ENCODE measurements around the gene AQP4.

Gene AQP4, protein sequence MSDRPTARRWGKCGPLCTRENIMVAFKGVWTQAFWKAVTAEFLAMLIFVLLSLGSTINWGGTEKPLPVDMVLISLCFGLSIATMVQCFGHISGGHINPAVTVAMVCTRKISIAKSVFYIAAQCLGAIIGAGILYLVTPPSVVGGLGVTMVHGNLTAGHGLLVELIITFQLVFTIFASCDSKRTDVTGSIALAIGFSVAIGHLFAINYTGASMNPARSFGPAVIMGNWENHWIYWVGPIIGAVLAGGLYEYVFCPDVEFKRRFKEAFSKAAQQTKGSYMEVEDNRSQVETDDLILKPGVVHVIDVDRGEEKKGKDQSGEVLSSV

DNA sequence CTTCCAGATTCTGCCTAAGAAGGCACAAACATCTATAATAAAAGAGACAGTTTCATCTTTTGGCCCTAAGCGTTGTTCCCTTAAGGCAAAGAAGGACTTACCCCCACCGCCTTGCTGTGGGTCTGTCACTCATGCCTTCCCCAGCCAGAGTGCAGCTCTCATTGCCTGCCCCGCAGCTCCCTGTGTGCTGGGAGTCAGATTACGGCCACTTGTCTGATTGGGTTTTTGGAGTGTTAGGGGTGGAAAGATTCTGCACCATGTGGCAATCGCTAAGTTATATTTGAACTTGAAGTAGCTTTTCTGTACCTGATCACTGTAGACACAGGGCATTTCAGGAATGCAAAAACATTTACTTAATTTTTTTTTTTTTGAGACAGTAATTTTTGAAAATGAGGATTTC lies at the start of gene AQP4:
Gene AQP4 (minus strand): TSS at position 151 of the 400 bp plus-strand sequence. CDS start 18 bp downstream, at position 133.
- DNase-seq (ENCODE audit: low spot score) = no peak

DNA sequence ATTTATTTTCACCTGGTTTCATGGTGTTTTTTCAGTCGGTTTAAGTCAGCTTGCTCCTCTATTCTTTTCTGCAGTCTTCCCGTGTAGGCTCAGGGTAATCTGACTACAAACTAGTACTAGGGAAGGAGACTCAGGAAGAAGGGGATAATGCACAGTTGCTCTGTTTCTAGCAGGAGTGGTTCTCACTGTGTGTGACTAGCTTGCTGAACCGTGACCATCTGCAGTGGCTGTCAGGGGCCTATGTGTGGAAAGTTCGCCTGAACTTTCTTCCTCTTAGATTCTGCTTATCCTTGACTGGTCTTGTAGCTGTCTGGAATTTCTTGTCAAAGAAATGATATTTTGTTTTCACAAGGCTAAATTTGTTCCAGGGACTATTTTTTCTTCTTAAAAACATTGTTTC lies 46.3 kb upstream of the AQP4 start:
- DNase-seq (ENCODE audit: low spot score) = peak; percentile 33

GRCh38 chr18:26909599-26910290 lies 44.2 kb upstream of the AQP4 start:
- DNase-seq (ENCODE audit: low spot score) = peak; percentile 55

- no peak for DNase-seq (ENCODE audit: low spot score)
Observed at GRCh38 chr18:26908906-26909305, 43.4 kb upstream of the AQP4 start.

- no peak for DNase-seq (ENCODE audit: low spot score)
Observed at GRCh38 chr18:26902291-26902690, 36.8 kb upstream of the AQP4 start.

DNA sequence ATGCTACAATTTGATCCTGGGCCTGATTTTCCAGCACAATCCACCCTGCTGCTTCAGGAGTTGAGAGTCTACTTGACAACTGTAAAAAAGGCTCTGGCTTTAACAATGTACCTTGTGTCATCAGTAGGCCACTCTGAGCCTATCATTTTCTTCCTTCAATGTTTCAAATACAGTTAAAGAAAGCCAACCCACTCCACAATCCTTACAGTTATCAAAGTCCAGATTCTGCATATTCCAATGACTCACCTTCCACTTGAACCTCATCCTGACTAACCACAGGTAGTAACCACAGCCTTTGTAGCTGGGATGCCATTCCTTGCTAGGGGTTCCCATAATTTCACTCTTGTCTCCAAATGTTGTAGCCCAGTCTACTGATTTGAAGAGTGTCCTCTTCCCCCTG lies 35.5 kb upstream of the AQP4 start:
- DNase-seq (ENCODE audit: low spot score) = peak; percentile 56

DNA sequence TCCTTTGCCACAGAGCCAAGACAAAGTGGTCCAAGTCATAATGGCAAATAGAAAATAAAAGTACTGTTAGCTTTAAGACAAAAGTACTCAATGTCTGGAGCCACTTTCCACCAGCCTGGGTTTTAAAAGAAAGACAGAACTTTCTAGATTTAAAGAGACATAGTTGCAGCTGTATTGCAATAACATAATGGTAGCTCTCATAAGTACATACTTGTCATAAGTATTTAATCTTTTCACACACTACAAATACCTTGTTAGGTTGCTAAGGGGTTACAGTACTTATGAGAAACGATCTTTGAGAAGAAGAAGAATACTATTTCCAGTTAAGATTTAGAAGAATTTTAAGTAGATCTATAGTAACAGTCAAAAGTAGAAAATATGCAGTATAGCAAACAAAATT lies 28.9 kb upstream of the AQP4 start:
- no peak for DNase-seq (ENCODE audit: low spot score)

DNA sequence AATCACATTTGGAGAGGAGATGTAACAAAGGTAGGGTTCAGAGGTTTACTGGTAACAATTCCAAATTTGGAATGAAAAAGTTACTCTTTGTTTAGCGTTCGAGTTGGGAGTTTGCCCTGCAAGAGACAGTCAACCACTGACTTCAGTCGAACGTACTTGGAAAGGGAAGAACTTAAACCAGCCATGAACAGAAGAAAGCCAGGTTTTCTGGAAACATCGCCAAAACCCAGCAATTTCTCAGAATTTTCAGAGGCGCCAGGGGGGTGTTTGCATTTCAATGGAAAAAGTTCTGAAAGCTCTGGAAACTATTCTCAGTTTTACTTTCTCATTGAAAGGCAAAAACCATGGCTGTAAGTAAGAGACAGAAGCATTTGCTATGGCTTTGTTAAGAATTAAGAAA lies 28.5 kb upstream of the AQP4 start:
- DNase-seq (ENCODE audit: low spot score) = no peak

- DNase-seq (ENCODE audit: low spot score) = no peak
Observed at GRCh38 chr18:26888259-26888658, 22.8 kb upstream of the AQP4 start.

- peak; percentile 6 for DNase-seq (ENCODE audit: low spot score)
Observed at GRCh38 chr18:26875040-26875654, 9.6 kb upstream of the AQP4 start.

DNA sequence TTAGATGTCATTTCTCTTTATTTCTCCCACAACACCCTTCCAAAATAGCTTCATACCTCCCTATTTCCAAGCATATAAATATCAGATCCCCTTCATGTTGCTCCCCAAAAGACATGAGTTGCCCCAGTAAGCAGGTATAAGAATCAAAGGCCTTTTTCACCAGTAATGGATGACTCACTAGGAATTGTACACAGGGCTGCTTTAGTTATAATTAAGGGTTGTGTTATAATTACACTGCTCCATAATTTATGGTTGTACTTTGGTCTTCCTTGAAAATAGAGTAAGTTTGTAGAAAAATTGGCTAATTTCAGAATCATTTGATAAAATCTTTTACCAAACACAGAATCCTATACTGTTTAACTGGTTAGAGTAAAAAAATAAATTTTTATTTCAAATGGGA lies 8.8 kb upstream of the AQP4 start:
- DNase-seq (ENCODE audit: low spot score) = no peak

DNA sequence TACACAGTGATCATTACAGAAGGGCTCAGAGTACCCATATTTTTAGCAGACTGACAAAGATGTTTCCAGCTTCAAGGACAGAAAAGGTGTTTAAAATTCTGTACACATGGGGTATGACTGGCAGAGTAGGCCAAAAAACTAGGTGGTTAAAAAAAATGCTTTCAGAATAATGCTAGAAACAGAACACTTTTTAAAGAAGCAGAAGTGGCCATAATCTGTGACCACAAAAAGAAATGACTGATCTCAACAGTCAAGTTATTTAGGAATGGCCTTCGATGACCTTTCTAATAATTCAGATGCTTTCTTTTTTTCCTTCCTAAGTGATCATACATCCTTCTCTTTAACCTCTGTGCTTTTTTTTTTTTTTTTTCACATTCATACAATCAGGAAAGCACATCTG lies 4.1 kb upstream of the AQP4 start:
- no peak for DNase-seq (ENCODE audit: low spot score)

DNA sequence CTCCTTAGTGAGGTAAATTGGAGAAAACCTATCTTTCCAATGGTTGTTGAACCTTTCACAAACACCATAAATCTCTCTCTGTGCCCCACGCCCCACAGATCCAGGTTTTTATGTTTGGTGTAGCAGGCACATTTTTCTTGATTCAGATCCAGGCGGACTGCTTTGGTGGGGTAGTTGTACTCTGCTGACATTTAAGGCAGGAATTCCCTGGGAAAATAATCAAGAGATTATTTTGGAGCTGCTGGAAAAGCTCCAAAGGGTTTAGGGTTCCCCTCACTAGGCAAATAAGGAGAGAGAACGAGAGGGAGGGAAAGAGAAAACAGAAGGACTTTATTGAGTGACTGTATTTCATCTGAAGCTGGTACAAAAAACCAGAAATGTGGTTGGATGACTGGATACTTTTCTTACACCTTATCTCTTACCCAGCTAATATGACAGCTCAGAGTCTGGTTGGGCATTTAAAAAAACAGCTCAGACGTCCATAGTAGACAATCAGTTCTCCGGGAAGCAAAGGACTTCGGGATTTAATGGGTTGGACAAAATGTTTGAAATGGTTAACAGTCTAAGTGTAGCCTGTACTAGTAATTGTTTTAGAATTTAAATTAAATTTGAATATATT lies 3.6 kb upstream of the AQP4 start:
- DNase-seq (ENCODE audit: low spot score) = no peak

DNA sequence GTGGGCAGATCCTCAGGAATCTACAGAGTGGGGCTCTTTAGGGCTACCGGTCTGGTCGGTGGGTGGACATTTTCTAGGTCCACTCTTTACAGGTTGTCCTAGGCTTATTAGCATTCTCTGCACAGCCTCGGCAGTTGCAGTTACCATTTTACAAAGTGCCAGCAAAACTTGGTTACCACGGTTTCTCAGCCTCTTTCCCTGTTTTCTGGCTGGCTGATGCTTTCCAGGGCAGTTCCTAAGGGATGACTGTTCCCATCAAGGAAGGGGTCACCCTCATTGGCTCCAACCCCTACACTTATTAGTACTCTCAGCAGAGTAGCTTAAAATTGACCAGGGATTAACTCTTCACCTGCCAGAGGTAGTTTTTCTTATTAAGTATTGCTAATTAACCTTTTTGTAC lies 2.0 kb upstream of the AQP4 start:
- DNase-seq (ENCODE audit: low spot score) = no peak

DNA sequence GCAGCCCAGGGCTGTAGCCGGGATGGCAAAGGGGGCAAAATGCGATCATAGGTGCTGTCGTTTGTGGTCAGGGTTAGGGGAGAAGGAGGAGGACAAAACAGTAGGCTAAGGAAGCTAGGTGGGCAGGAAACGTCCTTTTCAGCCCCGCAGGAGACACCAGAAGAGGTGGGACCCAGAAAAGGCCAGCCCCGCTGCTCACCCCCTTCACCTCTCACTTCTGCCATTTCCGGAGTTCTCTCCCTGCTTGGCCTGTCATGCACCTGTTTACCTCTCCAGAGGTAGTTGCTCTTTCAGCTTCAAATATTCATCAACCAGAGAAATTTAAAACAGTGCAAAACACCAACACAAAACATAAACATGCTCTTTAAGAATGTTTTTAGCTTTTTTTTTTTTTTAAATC lies 849 bp downstream of the AQP4 start:
- no peak for DNase-seq (ENCODE audit: low spot score)

DNA sequence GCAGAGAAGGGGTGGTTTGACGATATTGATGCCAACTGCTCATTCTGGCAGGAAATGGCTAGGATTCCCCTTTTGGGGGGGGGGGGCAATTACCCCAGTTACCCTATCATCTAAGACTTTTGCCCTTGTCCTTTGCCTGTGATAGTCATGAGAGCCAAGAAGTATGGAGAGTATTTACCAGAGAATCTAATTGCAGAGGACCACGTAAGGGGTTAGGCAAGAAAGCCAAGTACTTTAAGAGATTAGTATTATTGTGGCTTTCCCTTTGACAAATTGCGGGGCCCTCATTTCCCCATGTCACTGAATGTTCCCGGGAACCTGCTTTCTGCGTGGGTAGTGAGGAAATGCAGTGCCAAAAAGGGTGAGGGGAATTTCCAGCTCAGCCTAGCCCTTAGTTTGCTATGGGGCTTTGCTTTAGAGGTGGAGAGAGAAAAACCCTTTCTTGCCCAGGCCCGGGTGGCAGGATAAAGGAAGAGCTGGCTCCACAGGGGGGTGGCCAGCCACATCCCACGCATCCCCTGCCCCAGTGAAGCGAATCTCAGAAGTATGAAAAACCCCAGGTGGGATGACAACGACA lies 1.5 kb downstream of the AQP4 start:
- no peak for DNase-seq (ENCODE audit: low spot score)

GRCh38 chr18:26863122-26863879 lies 2.2 kb downstream of the AQP4 start:
- DNase-seq (ENCODE audit: low spot score) = peak; percentile 69

DNA sequence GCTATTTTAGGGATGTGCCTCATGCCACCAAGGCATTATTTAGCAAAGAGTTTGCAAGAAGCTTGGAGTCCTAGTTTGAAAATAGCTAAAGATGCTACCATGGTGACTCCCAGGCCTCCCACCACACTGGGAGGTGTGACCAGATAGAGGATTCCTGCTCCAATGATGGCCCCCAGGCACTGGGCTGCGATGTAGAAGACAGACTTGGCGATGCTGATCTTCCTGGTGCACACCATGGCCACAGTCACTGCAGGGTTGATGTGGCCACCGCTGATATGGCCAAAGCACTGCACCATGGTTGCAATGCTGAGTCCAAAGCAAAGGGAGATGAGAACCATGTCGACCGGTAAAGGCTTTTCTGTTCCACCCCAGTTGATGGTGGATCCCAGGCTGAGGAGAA lies 3.4 kb downstream of the AQP4 start:
- no peak for DNase-seq (ENCODE audit: low spot score)

DNA sequence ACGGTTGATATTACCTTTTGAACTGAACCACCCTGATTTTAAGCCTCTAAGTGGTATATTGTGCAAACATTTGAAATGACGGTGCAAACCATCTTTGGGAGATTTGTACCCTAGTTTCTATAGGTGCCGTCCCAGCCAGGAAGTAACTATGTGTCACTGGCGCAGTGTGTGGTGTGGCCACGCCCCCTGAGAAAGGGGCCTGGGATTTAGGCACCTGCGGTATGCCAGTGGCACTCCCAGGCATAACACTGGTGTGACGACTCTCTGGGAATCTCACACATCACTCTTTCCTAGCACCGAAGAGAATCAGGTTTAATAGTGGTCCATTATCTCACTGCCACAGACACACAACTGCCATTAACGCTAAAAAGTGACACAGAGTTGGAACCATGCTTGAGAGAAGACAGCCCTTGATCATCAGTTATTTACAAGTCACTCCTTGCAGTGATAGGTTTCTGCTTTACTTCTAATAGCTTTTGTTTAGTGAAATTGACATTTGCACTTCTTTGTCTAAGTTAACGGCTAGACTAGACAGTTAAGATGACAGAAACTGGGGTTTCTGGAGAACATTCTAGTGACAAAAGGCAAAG lies 11.1 kb downstream of the AQP4 start:
- DNase-seq (ENCODE audit: low spot score) = no peak

GRCh38 chr18:26853401-26853800 lies 12.1 kb downstream of the AQP4 start:
- no peak for DNase-seq (ENCODE audit: low spot score)

GRCh38 chr18:26843760-26844159 lies 21.7 kb downstream of the AQP4 start:
- no peak for DNase-seq (ENCODE audit: low spot score)

Data from kidney tubule cell (primary cell).